ENCODE data around the gene SPDYE16.
"Not testable (repeated sequence)": the region's sequence is repeated elsewhere in the genome, so short reads cannot be mapped to it uniquely, and the experiment has no call there.

The SPDYE16 gene

DNA sequence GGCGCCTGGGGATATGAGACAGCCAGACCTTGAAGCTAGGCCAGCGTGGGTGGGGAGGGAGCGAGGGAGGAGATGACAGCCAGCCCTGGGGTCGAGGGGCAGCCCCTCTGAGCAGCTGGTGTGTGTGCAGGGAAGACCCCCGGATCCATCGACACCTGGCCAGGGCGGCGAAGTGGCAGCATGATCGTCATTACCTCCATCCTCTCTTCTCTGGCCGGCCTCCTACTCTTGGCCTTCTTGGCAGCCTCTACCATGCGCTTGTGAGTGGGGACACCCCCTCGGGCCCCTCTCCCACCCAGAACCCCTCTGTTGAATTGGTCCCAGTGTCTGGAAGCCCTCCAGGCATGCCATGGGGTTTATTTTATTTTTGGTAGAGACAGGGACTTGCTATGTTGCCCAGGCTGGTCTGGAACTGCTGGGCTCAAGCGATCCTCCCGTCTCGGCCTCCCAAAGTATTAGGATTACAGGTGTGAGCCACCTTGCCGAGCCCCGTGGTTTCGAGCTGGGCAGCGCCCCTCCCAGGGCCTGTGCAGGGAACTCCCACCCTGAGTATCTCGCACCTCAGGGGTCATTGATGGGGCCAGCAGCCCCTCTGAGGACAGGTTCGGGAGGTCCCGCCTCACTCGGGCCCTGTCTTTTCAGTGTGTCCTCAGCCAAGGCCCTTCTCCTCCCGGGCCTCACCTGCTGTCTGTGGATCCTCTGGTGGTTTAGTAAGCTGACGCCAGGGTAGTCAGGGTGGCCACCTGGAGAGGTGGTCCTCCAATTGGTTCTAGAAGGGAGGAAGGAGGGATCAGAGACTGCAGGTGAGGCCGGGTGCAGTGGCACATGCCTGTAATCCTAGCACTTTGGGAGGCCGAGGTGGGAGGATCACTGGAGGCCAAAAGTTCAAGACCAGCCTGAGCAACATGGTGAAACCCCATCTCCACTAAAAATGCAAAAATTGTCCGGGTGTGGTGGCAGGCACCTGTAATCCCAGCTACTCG is 29.0 kb downstream of the SPDYE16 start:
- no peak overlapping the region for H3K4me3 ChIP-seq (ENCODE audit: low read depth, low read length)
- in situ Hi-C loops (cut with HindIII; ENCODE audit: low sequenced_read_pairs), result no loop called here
- TF ChIP-seq CTCF (IDR thresholded peaks at IDR 0.05; ENCODE audit: low read depth, low read length), result no peak
- DNase-seq (ENCODE audit: low read depth, low spot score), result no peak

DNA sequence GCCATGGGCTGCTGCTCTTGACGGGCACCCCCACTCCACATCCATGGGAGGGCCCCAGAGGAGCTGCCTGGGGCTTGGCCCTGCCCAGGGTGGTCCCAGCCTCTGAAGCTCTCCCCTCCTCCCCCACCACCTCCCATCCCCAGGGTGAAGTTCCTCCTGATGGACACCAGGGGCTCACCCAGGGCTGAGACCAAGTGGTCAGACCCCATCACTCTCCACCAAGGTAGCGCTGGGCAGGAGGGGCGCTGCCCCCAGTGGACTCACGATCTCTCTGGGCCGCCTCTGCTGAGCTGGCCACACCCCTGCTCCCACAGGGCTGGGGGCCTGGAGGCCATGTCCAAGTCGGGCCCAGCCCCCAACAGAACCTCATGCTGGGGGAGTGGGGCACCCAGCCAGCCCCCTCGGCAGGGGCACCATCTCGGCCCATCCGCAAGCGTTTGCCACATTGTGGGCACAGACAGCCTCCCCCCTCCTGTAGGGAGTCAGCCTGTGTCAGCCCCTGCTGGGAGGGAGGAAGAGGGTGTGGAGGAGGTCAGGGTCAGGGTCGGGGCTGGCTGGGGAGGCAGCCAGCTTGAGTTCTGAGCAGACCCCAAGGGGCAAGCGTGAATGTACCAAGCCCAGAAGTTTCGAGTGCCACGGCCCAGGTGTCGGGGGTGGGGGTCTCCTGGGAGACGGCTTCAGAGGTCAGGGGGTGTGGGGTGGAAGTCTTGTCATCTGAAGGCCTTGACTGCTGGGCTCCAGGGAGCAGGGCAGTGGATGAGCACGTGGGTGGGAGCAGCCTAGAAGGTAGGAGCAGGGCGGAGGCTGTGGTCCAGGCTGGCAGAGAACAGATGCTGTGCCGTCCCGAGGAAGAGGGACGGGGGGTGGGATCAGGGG is 29.9 kb downstream of the SPDYE16 start:
- in situ Hi-C loops (cut with HindIII; ENCODE audit: low sequenced_read_pairs), result no loop called here
- H3K4me3 ChIP-seq (ENCODE audit: low read depth, low read length), result no peak overlapping the region
- peak; percentile 44 for TF ChIP-seq CTCF (IDR thresholded peaks at IDR 0.05; ENCODE audit: low read depth, low read length)
- no peak for DNase-seq (ENCODE audit: low read depth, low spot score)

- H3K4me3 ChIP-seq (ENCODE audit: low read depth, low read length); DNase-seq (ENCODE audit: low read depth, low spot score); in situ Hi-C loops (cut with HindIII; ENCODE audit: low sequenced_read_pairs): not testable (repeated sequence)
These were observed 30.9 kb downstream of the SPDYE16 start for GRCh38 chr7:76511911-76512885.

DNA sequence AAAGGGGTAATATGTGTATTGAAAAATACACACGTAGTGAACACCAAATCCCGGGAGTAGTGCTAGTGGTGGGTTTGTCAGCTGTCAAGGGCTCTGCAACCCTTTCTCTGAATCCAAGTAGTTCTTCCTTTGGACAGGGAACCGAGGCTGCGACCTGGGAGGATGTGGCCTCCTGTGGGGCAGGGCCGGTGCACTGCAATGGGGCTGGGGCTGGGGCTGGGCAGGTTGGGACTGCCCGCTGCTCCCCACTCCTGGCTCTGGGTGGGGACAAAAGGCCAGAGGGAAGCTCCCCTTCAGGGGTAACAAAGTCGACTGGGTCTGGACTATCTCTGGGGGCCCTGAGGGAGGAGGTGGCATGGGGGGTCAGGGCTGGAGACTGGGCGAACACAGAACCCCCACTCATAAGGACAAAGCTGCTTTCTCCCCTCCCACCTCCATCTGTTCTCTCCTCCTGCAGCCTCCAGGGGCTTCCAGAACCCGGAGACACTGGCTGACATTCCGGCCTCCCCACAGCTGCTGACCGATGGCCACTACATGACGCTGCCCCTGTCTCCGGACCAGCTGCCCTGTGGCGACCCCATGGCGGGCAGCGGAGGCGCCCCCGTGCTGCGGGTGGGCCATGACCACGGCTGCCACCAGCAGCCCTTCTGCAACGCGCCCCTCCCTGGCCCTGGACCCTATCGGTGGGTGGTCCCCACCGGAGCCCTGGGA is 31.7 kb downstream of the SPDYE16 start:
- in situ Hi-C loops (cut with HindIII; ENCODE audit: low sequenced_read_pairs); H3K4me3 ChIP-seq (ENCODE audit: low read depth, low read length); DNase-seq (ENCODE audit: low read depth, low spot score): not testable (repeated sequence)

GRCh38 chr7:76509931-76510877 is 32.9 kb downstream of the SPDYE16 start, which contains the start of gene UPK3B:
Gene UPK3B, plus strand, starts transcription at chr7:76510552. Its CDS starts 101 bp downstream, at chr7:76510653.
- no peak for TF ChIP-seq CTCF (IDR thresholded peaks at IDR 0.05; ENCODE audit: low read depth, low read length)
- H3K4me3 ChIP-seq (ENCODE audit: low read depth, low read length), result no peak within 1 kb of the TSS
- peak; percentile 11 for DNase-seq (ENCODE audit: low read depth, low spot score)
- in situ Hi-C loops (cut with HindIII; ENCODE audit: low sequenced_read_pairs), result no loop called here

DNA sequence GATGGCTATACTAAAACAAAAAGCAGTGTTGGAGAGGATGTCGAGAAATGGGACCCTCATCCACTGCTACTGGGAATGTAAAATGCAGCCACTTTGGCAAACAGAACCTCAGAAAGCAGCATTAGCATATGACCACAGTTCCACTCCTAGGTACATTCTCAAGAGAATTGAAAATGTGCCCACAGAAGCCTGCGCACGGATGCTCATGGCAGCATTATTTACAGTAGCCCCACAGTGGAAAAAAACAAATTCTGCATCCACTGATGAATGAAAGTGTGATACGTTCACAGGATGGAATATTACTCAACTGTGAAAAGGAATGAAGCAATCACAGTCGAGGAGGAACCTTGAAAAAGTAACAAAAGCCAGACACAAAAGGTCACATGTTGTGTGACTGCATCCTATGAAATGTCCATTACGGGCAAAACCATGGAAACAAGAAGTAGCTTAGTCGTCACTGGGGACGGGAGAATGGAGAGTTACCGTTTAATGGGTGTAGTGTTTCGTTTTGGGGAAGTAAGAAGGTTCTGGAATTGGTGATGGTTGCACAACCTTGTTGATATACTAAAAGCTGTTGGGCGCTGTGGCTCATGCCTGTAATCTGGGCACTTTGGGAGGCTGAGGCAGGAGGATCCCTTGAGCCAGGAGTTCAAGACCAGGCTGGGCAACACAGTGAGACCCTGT is 35.2 kb downstream of the SPDYE16 start:
- H3K4me3 ChIP-seq (ENCODE audit: low read depth, low read length), result no peak overlapping the region
- no peak for DNase-seq (ENCODE audit: low read depth, low spot score)
- in situ Hi-C loops (cut with HindIII; ENCODE audit: low sequenced_read_pairs), result no loop called here
- no peak for TF ChIP-seq CTCF (IDR thresholded peaks at IDR 0.05; ENCODE audit: low read depth, low read length)

DNA sequence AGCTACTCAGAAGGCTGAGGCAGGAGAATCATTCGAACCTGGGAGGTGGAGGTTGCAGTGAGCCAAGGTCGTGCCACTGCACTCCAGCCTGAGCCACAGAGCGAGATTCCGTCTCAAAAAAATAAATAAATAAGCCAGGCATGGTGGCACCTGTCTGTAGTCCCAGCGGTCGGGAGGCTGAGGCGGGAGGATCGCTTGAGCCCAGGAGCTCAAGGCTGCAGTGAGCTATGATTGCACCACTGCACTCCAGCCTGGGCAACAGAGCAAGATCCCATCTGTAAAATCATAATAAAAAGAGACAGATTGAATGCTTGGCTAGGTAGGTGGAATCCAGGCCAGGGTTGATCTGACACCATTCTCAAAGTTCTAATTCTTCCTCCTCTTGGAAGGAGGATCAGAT is 36.5 kb downstream of the SPDYE16 start:
- H3K4me3 ChIP-seq (ENCODE audit: low read depth, low read length); in situ Hi-C loops (cut with HindIII; ENCODE audit: low sequenced_read_pairs); DNase-seq (ENCODE audit: low read depth, low spot score): not testable (repeated sequence)
